SH-SY5Y (cell line): Measurements from ENCODE around the gene SYNDIG1.

Experiments
- GATA2 ChIP-seq: IDR thresholded peaks from 2 replicates; pipeline ENCODE4 v1.6.1; 2011; ENCODE audit warnings: mild to moderate bottlenecking, low read depth, low read length
- GATA3 ChIP-seq: IDR thresholded peaks from 2 replicates; pipeline ENCODE4 v1.6.1; 2011; ENCODE audit warnings: low read depth, mild to moderate bottlenecking, low read length, moderate library complexity

SYNDIG1 gene

GRCh38 chr20:24672181-24672880, 202.9 kb downstream of the SYNDIG1 start:
- TF ChIP-seq GATA2: no peak
- no peak for TF ChIP-seq GATA3

GRCh38 chr20:24672886-24673677, 203.7 kb downstream of the SYNDIG1 start:
- TF ChIP-seq GATA2 (no peak), GATA3 (no peak)

GRCh38 chr20:24673678-24674570, 204.5 kb downstream of the SYNDIG1 start:
- TF ChIP-seq GATA3: no peak
- TF ChIP-seq GATA2: no peak

GRCh38 chr20:24674921-24675605, 205.6 kb downstream of the SYNDIG1 start:
- TF ChIP-seq GATA2: no peak
- TF ChIP-seq GATA3: no peak

- TF ChIP-seq GATA3 (no peak), GATA2 (no peak)
Observed at GRCh38 chr20:24675651-24676352, 206.4 kb downstream of the SYNDIG1 start.

- TF ChIP-seq GATA3 (no peak), GATA2 (no peak)
Observed at GRCh38 chr20:24676353-24676977, 207.0 kb downstream of the SYNDIG1 start.

GRCh38 chr20:24676978-24677370, 207.5 kb downstream of the SYNDIG1 start:
- TF ChIP-seq GATA2: no peak
- no peak for TF ChIP-seq GATA3

GRCh38 chr20:24677626-24678315, 208.3 kb downstream of the SYNDIG1 start:
- TF ChIP-seq GATA2: no peak
- TF ChIP-seq GATA3: no peak

GRCh38 chr20:24678351-24679106, 209.1 kb downstream of the SYNDIG1 start:
- TF ChIP-seq GATA3: no peak
- 0 out of 2 replicates have a peak, but pooled peaks have one; percentile 34 for TF ChIP-seq GATA2

GRCh38 chr20:24679448-24680047, 210.1 kb downstream of the SYNDIG1 start:
- TF ChIP-seq GATA2 (no peak), GATA3 (no peak)

GRCh38 chr20:24681634-24682495, 212.4 kb downstream of the SYNDIG1 start:
- TF ChIP-seq GATA2 (no peak), GATA3 (no peak)
